Motor neuron (in vitro differentiated cells): ENCODE data around the gene RMND5A. TPM values are rescaled to one million over a fixed set of nuclear protein-coding genes. Genes with fewer than 3 reads are reported as not detected.
A peak's percentile ranks its signal among the peaks of the same experiment; 100 is the strongest.
"Not testable (repeated sequence)": the region's sequence is repeated elsewhere in the genome, so short reads cannot be mapped to it uniquely, and the experiment has no call there.

Experiments
- ATAC-seq, 8 experiments: fragments of 200-7000 bp; cut with Tn5 transposase; replicated peaks in 6 of 8; 2 replicates each; pipeline ENCODE4 v1.8.0; 2021; ENCODE audit warnings: mild to moderate bottlenecking in 8 of 8, moderate library complexity in 8 of 8
- H3K27ac ChIP-seq, 2 donors: fragments of 250-450 bp; sonication (Bioruptor Pico); 2 replicates each; pipeline ENCODE4 v1.9.0; 2021; ENCODE audit warnings: antibody characterized with exemption in 2 of 2, mild to moderate bottlenecking in 2 of 2, moderate library complexity in 1 of 2
- H3K4me1 ChIP-seq, 2 donors: fragments of 250-450 bp; sonication (Bioruptor Pico); replicated peaks in 1 of 2; 2 replicates each; pipeline ENCODE4 v1.6.1; 2021; ENCODE audit warnings: antibody characterized with exemption in 2 of 2, mild to moderate bottlenecking in 2 of 2, moderate library complexity in 1 of 2
- H3K4me3 ChIP-seq, 5 donors: fragments of 250-450 bp; sonication (Bioruptor Pico); 2 replicates each; pipeline ENCODE4 v1.9.0; 2021; ENCODE audit warnings: antibody characterized with exemption in 5 of 5, mild to moderate bottlenecking in 5 of 5, moderate library complexity in 4 of 5
- WGBS, 10 experiments: fragments of 450-650 bp; shearing (Covaris generic); methylation state at CpG; one replicate each; pipeline ENCODE4 v1.0.0; 2022; 5-methylcytosine and 5-hydroxymethylcytosine counted together
- in situ Hi-C, 9 experiments: fragments of 400-800 bp; cut with MboI; loops; one replicate each; pipeline ENCODE4 v1.15.0; 2021; ENCODE audit warnings: low sequenced_read_pairs in 9 of 9, low pct_unique_long_range_greater_than_20kb in 2 of 9; ENCODE audit not compliant: unreplicated experiment in 9 of 9
- total RNA-seq, 8 experiments: library from RNA; unstranded; fragments of 300-600 nt; gene quantifications; 2 replicates each; pipeline versions ENCODE4 v1.2.3 to v1.2.4, GENCODE V29; 2022

The RMND5A gene
- total RNA-seq, 8 experiments from 2014 or later, result 23.5 to 55.5 (median 38.2) TPM

DNA sequence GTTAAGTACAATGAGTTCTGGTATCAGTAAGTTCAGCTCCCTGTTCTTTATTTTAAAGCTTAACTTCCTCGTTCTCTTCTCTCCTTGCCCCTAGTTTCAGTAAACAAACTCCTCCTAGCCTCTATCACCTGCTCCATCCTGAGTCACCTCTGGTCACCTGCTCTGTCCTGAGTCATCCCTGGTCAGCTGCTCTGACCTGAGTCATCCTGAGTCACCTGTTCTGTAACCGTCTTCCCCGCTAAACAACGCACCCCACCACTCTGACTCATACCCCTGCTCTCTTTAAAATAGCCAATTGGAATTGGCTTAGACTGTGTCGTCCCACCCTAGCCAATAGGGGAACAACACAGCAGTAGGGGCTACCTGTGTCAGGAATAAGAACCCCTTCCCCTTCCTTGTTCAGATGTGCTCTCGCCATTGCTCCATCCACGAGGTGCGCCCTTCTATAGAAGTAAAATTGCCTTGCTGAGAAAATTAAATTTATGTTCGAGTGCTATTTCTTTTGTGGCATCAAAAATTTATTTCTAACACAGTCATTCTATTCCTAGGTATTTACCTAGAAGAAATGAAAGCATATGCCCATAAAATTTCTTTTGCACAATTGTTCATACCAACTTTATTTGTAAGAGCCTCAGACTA lies 24.9 kb upstream of the RMND5A start:
- ATAC-seq, result peak in 2 of 8 experiments; percentile 23 to 67
- WGBS, 10 experiments, result 65 to 97% (median 89%) methylated on average over 3 to 6 of the region's 9 CpGs; no CpG with 5 or more reads in 3 of the 10 experiments
- in situ Hi-C loops, result no loop called here
- Histone ChIP-seq H3K4me1 (no peaks in the 10 kb centered on the region), H3K27ac (no peak overlapping the region), H3K4me3 (no peak overlapping the region)

DNA sequence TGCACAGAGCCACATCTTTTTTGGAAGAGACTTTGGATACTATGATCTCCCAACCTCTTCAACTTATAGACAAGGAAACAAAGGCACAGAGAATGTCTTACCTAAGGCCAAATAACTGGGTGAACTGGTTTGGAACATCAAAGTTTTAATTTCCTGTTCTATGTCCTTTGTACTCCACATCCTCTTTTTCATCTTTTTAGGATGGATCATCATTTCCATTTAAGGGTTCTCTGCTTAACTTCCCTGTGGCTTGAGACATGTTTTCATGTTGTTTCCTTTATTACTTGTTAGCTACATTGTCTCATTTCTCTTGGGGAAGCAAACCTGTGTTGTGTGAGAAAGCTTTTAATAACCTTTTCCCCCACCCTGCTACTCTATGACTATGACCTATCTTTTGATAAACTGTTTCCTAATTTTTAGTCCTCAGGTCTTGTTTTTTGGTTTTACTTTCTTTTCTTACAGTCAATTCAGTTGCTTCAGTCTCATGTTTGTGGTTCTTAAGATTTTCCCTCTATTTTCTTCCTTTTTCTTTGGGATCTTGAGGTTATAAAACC lies 22.5 kb upstream of the RMND5A start:
- no peaks in the 10 kb centered on the region for H3K4me1 ChIP-seq
- no peak for ATAC-seq
- H3K4me3 ChIP-seq, result no peak overlapping the region
- in situ Hi-C loops, result no loop called here
- no peak overlapping the region for H3K27ac ChIP-seq

GRCh38 chr2:86700690-86701089 lies 19.4 kb upstream of the RMND5A start:
- in situ Hi-C loops, result loop anchor here in 1 of 9 experiments (25.0 kb wide), 1 partner anchor 138 kb away; the partner anchor contains the start of gene CHMP3
- Histone ChIP-seq H3K4me1 (peaks cover 12 to 14% of the 10 kb centered on the region in 2 donors), H3K4me3 (no peak overlapping the region), H3K27ac (no peak overlapping the region)
- 0 to 100% (median 63%) methylated on average over 1 of the region's 1 CpG for WGBS, 10 experiments
- no peak for ATAC-seq

GRCh38 chr2:86703704-86704361 lies 16.3 kb upstream of the RMND5A start:
- Histone ChIP-seq H3K27ac (no peak overlapping the region), H3K4me3 (peak overlapping the region in 4 of 5 donors; percentile 5 to 23 (median 9)), H3K4me1 (peaks cover 12 to 14% of the 10 kb centered on the region in 2 donors)
- in situ Hi-C loops, result loop anchor here in 1 of 9 experiments (25.0 kb wide), 1 partner anchor 142 kb away; the partner anchor contains the start of gene CHMP3
- peak; percentile 16 to 69 (median 60) for ATAC-seq
- 0 to 27% (median 6%) methylated on average over 4 to 10 of the region's 14 CpGs for WGBS, 10 experiments

DNA sequence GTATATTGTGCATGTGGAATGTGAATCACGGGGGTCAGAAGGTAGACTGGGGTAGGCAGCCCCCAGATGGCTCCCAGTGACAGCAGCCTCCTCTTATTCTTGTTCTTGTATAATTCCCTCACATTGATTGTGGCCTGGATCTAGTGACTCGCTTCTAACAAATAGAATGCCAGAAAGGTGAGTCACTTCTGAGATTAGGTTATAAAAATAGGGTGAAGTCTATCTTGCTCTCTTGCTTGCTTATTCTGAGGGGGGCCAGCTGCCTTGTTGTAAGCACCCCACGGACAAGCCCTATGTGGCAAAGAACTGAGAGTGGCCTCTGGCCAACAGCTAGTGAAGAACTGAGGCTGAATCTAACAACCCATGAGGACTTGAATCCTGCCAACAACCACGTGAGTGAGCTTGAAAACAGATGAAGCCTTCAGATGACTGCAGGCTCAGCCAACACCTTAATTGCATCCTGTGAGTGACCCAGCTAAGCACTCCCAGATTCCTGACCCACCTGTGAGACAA lies 15.6 kb upstream of the RMND5A start:
- Histone ChIP-seq H3K27ac (peak overlapping the region in 1 of 2 donors; percentile 1), H3K4me3 (peak overlapping the region in 1 of 5 donors; percentile 23), H3K4me1 (peaks cover 12 to 14% of the 10 kb centered on the region in 2 donors)
- in situ Hi-C loops, result loop anchor here in 1 of 9 experiments (25.0 kb wide), 1 partner anchor 142 kb away; the partner anchor contains the start of gene CHMP3
- ATAC-seq, result peak; percentile 55 to 92 (median 88)
- 17 to 78% (median 42%) methylated on average over 1 to 3 of the region's 4 CpGs; no CpG with 5 or more reads in 3 of the 10 experiments for WGBS, 10 experiments

- in situ Hi-C loops, result loop anchor here in 1 of 9 experiments (25.0 kb wide), 1 partner anchor 144 kb away; the partner anchor contains the start of gene CHMP3
- 40 to 89% (median 75%) methylated on average over 1 to 6 of the region's 6 CpGs; no CpG with 5 or more reads in 1 of the 10 experiments for WGBS, 10 experiments
- no peak for ATAC-seq
Measured at GRCh38 chr2:86706220-86706619, 13.9 kb upstream of the RMND5A start.

GRCh38 chr2:86706935-86707334 lies 13.2 kb upstream of the RMND5A start:
- Histone ChIP-seq H3K4me1 (peaks cover 12 to 14% of the 10 kb centered on the region in 2 donors), H3K27ac (no peak overlapping the region), H3K4me3 (no peak overlapping the region)
- ATAC-seq, result no peak
- in situ Hi-C loops, result loop anchor here in 1 of 9 experiments (25.0 kb wide), 1 partner anchor 145 kb away; the partner anchor contains the start of gene CHMP3
- 20 to 96% (median 77%) methylated on average over 1 to 2 of the region's 2 CpGs; no CpG with 5 or more reads in 2 of the 10 experiments for WGBS, 10 experiments

More at GRCh38 chr2:86706220-86706619, 13.9 kb upstream of the RMND5A start:
- Histone ChIP-seq H3K4me3 (no peak overlapping the region), H3K4me1 (peaks cover 12 to 14% of the 10 kb centered on the region in 2 donors), H3K27ac (no peak overlapping the region)

- H3K4me3 ChIP-seq, ATAC-seq, H3K27ac ChIP-seq: not testable (repeated sequence)
- in situ Hi-C loops, result loop anchor here in 1 of 9 experiments (25.0 kb wide), 1 partner anchor 146 kb away; the partner anchor contains the start of gene CHMP3
- H3K4me1 ChIP-seq, result peaks cover 11 to 12% of the 10 kb centered on the region in 2 donors
- 61 to 100% (median 84%) methylated on average over 1 to 4 of the region's 4 CpGs for WGBS, 10 experiments
Measured at GRCh38 chr2:86708126-86708525, 12.0 kb upstream of the RMND5A start.

DNA sequence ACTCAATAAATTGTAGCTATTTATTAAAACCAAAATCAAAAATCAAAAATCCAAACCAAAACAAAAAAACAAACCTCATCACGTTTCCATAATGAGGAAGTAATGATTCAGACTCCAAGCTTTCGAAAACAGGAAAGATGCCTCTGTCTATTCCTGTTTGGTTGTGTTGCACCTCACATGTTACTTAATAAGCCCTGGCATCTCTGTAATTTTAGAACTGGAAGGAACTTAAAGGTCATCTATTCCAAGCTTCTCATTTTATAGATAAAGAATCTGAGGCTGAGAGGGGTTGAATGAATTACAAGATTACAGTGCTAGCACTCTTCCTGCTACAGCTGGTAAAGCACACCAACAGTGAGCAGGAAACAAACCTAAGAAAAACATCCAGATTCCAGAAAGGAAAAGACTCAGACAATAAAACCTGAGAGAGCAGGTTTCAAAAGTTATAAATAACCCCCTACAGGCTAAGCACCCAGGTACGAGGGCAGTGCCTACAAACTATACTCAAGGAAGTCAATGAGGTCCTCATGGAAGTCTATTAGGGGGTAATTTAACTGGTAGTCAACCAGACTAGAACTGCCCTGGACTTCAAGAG lies 5.4 kb upstream of the RMND5A start:
- H3K4me1 ChIP-seq, ATAC-seq, H3K27ac ChIP-seq, H3K4me3 ChIP-seq: not testable (repeated sequence)
- WGBS, 10 experiments, result no CpG with 5 or more reads among the region's 3 CpGs
- in situ Hi-C loops, result loop anchor here in 1 of 9 experiments (25.0 kb wide), 1 partner anchor 152 kb away; the partner anchor contains the start of gene CHMP3

- H3K4me3 ChIP-seq, result peak overlapping the region in 3 of 5 donors; percentile 79 to 99 (median 91)
- peak; percentile 0 to 16 (median 6) for ATAC-seq
- in situ Hi-C loops, result loop anchor here in 1 of 9 experiments (25.0 kb wide), 1 partner anchor 157 kb away; the partner anchor contains the start of gene CHMP3
- no CpG with 5 or more reads among the region's 30 CpGs for WGBS, 10 experiments
- H3K27ac ChIP-seq, H3K4me1 ChIP-seq: not testable (repeated sequence)
Measured at GRCh38 chr2:86719263-86719636, 841 bp upstream of the RMND5A start.

- in situ Hi-C loops, result loop anchor here in 1 of 9 experiments (25.0 kb wide), 1 partner anchor 158 kb away; the partner anchor contains the start of gene CHMP3
- not testable (repeated sequence) for H3K4me1 ChIP-seq
- ATAC-seq, result peak; percentile 5 to 22 (median 14)
- WGBS, 10 experiments, result no CpG with 5 or more reads among the region's 85 CpGs
- peak overlapping the region; percentile 81 to 82 for H3K27ac ChIP-seq
- H3K4me3 ChIP-seq, result peak overlapping the region; percentile 57 to 98 (median 79)
Measured at GRCh38 chr2:86720540-86721320, 639 bp downstream of the RMND5A start.

DNA sequence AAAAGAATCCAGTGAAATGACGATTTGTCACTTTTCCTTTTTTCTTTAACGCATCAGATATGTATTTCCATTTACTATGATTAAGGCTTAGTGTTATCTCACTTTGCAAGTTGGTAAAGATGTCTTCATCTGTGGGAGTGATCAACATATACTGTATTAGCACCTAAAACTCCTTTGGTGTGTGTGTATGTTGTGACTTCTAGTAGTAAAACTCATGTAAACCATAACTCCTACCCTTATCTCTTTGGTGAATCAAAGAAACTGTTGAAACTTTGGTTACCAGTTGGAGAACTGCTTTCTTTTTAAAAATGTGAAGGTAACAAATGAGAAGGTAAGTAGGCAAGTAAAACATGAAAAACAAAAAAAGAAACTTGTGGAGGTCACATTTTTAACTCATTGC lies 5.6 kb downstream of the RMND5A start:
- H3K4me1 ChIP-seq, in situ Hi-C loops, ATAC-seq, H3K4me3 ChIP-seq, H3K27ac ChIP-seq: not testable (repeated sequence)
- no CpG with 5 or more reads among the region's 2 CpGs for WGBS, 10 experiments
